ENCODE data around the gene HELZ2.
"Not testable (repeated sequence)": the region's sequence is repeated elsewhere in the genome, so short reads cannot be mapped to it uniquely, and the experiment has no call there.

HELZ2 gene, protein sequence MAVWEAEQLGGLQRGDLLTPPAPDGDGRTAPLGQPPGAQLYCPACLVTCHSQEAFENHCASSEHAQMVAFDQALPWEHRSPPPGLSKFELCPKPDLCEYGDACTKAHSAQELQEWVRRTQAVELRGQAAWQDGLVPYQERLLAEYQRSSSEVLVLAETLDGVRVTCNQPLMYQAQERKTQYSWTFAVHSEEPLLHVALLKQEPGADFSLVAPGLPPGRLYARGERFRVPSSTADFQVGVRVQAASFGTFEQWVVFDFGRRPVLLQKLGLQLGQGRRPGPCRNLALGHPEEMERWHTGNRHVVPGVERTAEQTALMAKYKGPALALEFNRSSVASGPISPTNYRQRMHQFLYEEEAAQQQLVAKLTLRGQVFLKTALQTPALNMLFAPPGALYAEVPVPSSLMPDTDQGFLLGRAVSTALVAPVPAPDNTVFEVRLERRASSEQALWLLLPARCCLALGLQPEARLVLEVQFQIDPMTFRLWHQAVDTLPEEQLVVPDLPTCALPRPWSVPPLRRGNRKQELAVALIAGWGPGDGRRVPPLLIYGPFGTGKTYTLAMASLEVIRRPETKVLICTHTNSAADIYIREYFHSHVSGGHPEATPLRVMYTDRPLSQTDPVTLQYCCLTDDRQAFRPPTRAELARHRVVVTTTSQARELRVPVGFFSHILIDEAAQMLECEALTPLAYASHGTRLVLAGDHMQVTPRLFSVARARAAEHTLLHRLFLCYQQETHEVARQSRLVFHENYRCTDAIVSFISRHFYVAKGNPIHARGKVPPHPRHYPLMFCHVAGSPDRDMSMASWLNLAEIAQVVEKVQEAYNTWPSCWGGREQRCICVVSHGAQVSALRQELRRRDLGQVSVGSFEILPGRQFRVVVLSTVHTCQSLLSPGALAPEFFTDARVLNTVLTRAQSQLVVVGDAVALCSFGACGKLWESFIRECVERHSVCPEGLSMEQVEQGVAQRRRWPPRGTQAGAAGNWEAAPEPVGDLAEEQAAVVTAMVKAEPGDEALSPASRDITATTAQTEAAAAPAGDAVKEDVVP (N-terminal part only)

DNA sequence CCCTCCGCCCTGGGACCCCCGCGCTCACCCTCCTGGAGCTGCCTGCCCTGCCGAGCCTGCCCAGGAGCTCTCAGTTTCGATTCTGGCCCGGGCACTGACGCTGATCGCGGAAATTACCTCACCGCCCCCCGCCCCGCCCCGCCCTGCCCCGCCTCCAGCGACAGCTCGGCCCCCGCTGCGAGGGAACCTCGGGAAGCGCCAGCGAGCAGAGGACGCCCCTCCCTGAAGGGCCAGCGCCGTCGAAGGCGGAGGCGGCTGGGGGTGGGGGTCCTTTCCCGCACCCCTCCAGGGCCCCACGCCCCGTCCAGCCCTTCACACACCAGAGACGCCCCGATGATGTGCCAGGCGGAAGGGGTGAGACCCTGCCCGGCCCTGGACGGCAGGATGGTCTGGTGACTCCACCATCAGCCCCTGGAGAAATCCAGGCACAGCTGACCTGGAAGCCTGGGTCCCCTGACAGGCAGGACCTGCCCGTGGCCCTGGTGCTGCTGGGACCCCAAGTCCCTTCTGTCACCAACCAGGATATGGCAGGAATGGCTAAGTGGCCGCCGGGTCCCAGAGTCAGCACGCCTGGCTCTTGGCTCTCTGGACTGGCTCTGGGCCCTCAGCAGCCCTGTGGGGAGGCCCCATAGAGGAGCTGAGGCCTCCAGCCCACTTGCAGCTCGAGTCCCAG is at the start of gene HELZ2:
TSS of gene HELZ2 (minus strand) at position 84 of the 673 bp plus-strand sequence. CDS start 1,854 bp downstream, outside the sequence.
- DNase-seq (ENCODE audit: low read depth) = no peak

DNA sequence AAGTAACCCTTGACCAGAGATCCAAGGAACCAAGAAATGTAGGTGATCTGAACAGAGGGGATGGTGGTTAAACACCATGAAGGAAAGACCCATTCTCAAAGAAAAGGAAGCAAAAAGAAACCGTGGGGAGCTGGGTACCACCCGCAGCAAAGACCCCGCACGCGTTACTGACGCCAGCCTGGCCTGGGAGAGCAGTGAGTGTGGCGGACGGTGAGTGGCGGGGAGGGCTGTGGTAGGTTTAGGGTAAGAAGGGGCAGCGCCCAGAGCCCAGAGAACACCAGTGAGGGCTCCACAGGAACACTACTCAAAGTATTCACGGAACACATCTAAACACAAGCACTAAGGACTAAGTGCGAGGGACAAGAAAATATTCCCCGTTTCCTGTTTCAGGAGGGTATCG is 48.7 kb upstream of the HELZ2 start:
- DNase-seq (ENCODE audit: low read depth) = no peak

DNA sequence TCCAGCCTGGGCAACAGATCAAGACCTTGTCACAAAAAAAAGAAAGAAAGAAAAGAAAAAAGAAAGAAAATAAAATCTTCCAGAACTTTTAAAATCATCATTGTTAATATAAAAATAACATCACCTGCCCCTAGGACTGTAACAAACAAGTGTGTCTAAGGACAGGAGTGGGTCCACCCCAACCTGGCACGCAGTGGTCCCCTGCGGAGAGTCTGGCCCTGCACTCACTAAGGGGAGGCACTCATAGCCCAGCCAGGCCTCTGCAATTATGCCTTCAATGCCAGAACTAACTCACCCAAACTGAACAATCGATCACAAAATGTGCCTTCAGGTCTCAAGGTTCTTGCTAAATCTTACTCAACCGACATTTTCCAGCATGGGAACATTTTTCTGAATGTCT is 48.1 kb upstream of the HELZ2 start:
- no peak for DNase-seq (ENCODE audit: low read depth)

DNA sequence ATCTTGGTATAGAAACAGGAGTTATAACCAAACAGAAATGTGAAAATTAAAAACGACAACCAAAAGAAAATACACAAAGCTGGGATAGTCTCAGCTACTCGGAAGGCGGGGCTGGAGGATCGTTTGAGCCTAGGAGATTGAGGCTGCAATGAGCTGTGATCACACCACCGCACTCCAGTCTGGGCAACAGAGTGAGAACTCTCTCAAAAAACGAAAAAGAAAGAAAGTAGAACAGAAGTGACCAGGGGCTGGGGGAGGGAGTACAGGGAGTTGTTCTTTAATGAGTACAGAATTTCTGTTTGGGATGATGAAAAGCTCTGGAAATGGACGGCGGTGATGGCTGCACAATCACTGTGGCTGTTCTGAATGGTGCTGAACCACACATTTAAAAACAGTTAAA is 47.0 kb upstream of the HELZ2 start:
- DNase-seq (ENCODE audit: low read depth) = no peak

DNA sequence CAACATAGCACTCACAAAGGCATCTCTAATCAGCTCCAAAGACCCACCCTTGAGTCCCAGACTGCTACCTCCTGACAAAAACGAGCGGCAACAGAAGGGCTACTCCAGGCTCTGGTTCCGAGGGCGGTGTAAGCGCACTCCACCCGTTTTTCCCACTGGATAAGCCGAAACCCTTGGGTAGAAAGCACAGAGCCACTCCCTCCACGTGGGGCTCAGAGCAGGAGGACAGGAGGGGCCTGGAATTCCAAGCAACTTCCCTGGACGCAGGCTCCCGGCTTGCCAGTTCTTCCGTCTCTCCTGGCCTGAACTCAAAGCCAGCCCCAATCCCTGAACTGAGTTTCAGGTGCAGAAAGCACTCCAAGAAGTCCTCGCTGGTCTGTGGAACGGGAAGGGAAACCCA is 45.5 kb upstream of the HELZ2 start:
- no peak for DNase-seq (ENCODE audit: low read depth)

DNA sequence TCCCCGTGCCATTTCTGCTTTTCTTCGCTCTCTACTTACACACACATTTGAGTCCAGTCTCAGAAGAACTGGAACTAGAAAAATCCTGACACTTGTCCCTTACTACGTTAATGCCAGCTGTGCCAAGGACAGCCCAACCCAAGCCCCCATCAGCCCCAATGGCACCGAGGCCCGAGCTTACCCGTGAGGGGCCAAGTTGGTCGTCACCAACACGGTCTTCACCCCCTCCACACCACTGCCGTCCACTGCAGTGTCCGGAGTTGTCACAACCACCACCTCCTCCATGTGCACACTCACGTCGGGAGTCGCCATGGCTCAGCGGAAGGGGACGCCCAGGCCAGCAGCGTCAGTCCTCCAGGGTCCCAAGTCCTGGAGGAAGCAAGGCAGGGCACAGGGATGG is 45.0 kb upstream of the HELZ2 start:
- no peak for DNase-seq (ENCODE audit: low read depth)

DNA sequence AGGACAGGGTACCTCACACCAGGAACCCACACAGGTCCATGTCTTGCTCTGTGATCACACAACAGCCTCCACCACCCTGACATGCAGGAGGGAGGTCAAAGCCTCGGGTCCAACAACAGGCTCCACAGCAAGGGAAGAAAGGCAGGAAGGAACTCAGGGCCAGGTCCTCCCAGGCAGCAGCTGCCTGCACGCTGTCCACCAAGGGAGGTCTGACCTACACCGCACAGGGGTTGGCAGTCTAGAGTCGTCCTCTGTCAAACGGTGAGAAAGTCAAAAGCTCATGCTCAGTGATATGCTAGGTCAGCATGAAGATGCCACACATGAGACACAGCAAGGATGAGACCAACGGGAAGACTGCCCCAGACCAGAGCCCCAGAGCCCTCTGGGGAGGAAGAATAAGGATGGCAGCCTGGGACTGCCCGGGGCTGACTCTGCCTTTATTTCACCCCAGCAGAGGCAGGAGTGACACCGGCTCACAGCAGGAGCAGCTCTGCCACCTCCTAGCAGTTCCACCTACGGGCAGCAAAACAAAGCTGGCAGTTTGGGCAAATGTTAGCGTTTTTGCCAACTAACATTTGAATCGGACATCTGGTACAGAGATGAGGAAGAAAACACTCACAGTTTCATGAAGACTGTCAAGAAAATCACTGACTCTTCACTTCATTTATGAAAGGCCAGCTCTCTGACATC is 44.4 kb upstream of the HELZ2 start:
- DNase-seq (ENCODE audit: low read depth) = no peak

DNA sequence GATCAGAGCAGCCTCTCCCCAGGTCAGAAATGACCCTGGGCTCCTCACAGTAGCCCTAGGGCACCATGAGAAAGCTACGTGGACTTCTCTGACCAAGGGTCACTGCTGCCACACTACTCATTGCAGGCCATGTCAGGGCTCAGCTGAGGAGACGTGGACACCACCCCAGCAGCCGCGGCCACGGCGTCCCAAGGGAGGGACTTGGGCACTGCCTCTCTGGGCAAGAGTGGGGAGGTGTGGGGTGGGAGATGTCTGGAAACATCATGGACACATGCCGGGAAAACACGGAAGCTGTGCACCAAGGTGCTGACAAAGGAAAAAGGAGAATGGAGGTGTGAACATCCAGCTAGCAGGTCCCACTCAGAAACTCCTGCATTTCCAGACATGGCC is 43.8 kb upstream of the HELZ2 start:
- no peak for DNase-seq (ENCODE audit: low read depth)

DNA sequence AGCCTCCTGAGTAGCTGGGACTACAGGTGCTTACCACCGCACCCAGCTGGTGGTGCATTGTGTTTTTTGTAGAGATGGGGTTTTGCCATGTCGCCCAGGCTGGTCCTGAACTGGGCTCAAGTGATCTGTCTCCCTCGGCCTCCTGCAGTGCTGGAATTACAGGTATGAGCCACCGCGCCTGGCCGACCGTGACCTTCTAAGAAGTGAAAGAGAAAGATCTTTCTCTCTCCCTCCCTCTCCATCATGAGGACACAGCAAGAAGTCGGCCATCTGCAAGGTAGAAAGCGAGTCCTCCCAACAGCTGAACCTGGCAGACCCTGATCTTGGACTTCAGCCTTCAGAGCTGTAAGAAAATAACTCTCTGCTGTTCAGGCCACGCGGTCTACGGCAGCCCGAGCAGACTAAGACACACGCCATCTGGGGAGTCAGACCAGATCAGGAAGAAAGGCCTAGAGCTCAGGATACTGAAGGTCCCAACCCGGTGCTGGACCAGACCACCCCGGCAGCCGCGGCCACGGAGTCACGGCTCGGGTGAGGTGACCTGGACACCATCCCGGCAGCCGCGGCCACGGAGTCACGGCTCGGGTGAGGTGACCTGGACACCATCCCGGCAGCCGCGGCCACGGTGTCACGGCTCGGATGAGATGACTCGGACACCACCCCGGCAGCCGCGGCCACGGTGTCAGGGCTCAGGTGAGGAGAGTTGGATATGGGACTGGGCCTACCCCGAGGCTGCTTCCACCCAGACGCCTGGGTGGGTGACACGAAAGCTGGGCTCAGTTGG is 43.2 kb upstream of the HELZ2 start:
- DNase-seq (ENCODE audit: low read depth) = no peak

DNA sequence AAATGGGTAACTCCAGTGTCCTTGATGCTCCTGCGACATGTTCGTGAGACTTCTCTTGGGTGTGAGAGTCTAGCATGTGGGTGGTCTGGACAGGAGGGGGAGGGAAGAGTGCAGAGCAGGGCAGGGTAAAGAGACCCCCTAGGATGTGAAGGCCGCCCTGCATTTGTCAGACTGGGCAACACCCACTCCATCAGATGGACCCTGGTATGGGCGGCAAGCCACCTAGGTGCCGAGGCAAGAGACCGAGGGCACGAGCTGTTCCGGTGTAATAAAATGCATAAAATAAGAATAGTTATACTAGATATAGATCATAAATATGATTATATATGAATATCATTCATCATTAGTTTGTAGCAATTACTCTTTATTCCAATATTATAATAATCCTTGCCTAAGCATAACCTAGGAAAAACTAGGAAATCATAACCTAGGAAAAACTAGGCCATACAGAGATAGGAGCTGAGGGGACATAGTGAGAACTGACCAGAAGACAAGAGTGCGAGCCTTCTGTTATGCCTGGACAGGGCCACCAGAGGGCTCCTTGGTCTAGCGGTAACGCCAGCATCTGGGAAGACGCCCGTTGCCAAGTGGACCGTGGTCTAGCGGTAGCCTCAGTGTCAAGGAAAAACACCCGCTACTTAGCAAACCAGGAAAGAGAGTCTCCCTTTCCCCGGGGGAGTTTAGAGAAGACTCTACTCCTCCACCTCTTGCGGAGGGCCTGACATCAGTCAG is 40.0 kb upstream of the HELZ2 start:
- DNase-seq (ENCODE audit: low read depth) = not testable (repeated sequence)

DNA sequence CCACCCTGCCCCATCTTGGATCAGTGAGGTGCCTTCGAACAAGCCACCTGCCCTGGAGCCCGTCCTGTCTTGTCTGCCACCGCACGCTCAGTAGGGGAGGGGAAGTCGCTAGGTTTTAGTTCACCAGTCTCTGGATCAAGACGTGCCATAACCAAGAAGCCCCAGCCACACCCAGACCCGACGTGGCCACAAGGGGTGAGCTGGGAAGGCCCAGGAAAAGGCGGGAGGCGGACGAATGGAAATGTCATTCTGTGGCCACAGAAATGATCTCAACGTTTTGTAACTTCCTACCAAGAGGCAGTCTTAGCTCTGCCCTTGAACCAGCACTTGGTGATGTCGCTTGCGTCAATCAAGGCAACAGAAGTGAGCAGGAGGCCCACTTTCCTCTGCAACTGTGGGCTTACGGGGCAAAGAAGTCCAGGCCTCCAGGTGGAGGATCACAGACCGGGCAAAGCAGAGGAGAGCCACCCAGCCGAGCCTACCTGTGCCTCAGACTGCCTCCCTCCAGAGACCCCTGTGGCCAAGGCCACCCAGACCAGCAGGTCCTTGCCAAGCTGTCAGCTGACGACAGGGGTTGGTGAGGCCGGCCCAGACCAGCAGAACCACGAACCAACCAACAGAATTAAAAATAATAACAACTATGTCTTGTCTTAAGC is 38.4 kb upstream of the HELZ2 start:
- no peak for DNase-seq (ENCODE audit: low read depth)

DNA sequence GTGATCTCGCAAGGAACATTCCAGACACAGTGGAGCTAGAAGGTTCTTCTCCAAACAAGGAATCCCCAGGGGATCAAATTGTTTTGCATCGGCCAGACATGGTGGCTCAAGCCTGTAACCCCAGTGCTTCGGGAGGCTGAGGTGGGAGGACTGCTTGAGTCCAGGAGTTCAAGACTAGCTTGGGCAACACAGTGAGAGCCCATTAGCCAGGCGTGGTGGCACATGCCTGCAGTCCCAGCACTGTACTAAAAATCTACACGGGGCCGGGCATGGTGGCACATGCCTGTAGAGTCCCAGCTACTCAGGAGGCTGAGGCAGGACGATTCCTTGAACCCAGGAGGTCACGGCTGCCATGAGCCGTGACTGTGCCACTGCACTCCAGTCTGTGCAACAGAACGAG is 37.6 kb upstream of the HELZ2 start:
- DNase-seq (ENCODE audit: low read depth) = no peak

DNA sequence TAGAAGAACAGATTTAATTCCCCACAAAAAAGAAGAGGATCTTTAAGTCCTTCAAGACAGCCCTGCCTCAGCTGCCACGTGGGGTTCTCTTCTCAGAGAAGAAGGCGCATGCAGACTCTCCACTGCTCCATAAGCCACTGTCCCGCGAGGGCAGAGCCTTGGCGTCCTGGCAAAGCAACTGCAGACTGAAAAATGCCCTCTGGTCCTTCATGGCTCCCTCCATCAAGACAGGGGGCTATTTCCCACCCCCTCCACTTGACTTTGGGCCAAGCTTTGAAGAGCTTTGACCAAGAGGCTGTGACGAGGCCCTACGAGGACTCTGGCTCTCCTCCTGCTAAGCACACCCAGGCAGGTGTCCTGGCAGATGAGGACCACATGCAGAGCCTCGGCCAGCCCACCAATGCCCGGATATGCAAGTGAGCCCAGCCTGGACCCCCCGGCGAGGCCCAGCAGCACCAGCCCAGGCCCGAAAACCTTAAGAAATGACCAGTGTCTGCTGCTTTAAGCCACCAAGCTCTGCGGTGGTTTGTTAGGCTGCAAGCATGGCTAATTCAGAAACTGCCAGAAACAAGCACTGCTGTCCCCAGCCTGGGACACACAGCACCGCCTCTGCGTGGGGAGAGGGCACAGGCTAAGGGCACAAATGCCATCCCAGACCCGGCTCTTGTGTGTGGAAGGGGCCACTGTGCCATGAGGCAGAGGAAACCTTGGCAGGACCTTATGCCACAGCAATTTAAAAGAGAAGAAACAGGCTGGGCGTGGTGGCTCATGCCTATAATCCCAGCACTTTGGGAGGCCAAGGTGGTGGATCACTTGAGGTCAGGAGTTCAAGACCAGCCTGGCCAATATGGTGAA is 36.8 kb upstream of the HELZ2 start:
- DNase-seq (ENCODE audit: low read depth) = no peak

DNA sequence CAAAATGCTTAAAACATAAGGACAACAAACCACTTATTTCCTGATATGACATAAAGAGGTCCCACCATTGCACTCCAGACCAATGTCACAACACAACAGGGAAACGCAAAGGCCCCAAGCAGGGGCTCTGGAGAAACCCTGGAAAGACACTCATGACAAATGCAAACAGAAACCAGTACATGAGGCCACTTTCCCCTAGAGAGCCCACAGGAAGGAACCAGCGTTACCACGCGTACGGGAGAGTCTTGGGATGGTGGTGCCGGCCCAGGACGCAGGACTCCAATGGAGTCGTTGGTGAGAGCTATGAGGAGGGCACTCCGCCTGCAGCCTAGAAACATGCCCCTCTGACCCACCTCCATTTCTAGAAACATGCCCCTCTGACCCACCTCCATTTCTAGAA is 32.6 kb upstream of the HELZ2 start:
- DNase-seq (ENCODE audit: low read depth) = no peak

DNA sequence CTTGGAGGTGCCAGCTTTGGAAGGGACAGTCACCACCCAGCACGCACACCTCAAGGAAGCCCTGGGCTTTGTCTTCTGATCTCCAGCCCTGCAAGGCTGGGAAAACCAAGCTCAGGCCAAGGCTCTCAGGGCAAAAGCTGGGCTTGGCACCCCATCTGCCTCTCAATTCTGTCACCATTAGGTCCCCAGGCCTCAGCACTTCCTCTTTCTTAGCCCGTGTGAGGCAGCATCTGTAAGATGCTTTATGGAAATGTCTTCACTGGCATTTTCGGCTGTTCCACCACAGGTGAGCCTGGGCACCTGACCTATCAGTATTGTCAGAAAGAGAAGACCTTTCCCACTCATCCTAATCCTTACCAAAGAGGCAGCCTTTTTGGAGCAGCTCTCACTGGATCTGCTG is 28.3 kb upstream of the HELZ2 start:
- DNase-seq (ENCODE audit: low read depth) = no peak

DNA sequence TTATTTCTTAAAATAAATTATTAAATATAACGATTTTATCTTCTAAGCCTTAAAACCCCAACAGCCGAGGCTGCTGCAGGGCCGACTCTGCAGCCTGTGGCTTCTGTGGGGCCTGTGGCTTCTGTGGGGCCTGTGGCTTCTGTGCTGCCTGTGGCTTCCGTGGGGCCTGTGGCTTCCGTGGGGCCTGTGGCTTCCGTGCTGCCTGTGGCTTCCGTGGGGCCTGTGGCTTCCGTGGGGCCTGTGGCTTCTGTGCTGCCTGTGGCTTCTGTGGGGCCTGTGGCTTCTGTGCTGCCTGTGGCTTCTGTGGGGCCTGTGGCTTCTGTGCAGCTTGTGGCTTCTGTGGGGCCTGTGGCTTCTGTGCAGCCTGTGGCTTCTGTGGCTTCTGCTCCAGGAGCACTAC is 27.6 kb upstream of the HELZ2 start:
- DNase-seq (ENCODE audit: low read depth) = not testable (repeated sequence)

DNA sequence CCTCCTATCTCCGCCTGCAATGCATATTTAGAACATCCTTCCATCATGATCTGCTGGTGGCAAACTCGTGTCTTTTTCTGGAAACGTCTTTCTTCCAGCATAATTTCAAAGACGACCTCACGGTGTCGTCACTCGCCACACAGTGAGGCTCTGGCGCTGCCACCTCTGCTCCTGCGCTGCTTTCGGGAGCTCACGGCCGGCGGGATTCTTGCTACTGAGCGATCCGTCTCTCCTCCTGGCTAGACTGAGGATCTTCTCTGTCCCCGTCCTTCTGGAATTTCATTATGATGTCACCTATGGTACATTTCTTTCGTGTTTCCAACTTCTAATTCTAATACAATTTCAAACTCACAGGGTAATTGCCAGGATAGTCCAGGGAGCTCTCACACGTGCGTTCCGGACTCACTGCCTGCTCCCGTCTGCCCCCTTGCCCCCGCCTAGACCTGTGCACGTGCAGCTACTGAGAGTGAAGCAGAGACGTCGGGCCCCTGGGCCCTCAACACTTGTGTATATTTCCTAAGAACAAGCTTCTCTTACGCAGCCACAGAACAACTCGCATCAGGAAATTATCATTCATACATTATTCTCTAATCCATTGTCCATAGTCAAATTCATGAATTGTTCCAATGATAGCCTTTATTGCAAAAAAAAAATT is 25.5 kb upstream of the HELZ2 start:
- no peak for DNase-seq (ENCODE audit: low read depth)

Data from HS-5 (cell line).